A549 treated with DMSO at 1 μM for 4 hours (cell line): ENCODE results near the gene EVL. TPM values are rescaled to one million over a fixed set of nuclear protein-coding genes. Genes with fewer than 3 reads are reported as not detected.

Source experiments
- total RNA-seq: library from RNA; stranded (reverse); fragments of 200-300 nt; extraction: Qiagen RNA extraction; gene quantifications from 5 replicates; pipeline ENCODE4 v1.2.3, GENCODE V29; 2022; ENCODE audit warnings: low read depth

The EVL gene, protein sequence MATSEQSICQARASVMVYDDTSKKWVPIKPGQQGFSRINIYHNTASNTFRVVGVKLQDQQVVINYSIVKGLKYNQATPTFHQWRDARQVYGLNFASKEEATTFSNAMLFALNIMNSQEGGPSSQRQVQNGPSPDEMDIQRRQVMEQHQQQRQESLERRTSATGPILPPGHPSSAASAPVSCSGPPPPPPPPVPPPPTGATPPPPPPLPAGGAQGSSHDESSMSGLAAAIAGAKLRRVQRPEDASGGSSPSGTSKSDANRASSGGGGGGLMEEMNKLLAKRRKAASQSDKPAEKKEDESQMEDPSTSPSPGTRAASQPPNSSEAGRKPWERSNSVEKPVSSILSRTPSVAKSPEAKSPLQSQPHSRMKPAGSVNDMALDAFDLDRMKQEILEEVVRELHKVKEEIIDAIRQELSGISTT
- total RNA-seq, result 19.6 to 25.8 TPM (median 23.4 TPM) in 5 replicates

DNA sequence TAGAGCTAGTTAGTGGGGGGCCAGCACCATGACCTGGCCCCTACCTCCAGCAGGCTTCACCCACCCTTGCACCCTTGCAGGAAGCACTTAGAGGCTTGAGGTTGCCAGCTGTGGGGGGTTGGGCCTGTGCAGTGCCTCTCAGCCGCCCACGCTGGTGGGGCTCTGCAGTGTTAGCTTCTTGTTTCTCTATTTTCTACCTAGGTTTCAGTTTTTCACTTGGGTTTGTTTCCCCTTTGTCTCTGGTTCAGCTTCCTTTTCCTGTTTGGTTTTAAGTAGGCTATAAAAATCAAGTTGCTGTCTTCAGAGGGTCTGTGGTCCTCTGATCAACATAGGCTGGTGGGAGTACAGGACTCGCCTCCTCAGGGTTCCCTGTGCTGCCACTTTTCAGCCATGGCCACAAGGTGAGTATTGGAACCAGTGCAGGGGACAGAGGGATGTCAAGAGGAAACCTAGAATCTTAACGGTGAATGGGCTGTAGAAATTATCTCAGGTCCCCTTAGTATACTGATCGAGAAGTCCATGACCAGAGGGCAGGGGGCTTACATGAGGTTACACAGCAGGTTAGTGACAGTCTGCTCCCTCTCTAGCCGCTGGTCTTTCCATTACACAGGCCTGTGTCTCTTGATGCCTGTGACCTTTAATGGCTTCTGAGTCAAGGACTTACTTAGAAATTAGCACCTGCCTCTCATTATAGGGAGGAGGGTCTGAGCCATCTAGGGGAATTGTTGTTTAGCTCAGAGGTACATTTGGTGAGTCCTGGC, at the start of gene EVL:
Gene EVL, plus strand, starts transcription at position 312 of the 761 bp plus-strand sequence. Its CDS starts 79 bp downstream, at position 391.

DNA sequence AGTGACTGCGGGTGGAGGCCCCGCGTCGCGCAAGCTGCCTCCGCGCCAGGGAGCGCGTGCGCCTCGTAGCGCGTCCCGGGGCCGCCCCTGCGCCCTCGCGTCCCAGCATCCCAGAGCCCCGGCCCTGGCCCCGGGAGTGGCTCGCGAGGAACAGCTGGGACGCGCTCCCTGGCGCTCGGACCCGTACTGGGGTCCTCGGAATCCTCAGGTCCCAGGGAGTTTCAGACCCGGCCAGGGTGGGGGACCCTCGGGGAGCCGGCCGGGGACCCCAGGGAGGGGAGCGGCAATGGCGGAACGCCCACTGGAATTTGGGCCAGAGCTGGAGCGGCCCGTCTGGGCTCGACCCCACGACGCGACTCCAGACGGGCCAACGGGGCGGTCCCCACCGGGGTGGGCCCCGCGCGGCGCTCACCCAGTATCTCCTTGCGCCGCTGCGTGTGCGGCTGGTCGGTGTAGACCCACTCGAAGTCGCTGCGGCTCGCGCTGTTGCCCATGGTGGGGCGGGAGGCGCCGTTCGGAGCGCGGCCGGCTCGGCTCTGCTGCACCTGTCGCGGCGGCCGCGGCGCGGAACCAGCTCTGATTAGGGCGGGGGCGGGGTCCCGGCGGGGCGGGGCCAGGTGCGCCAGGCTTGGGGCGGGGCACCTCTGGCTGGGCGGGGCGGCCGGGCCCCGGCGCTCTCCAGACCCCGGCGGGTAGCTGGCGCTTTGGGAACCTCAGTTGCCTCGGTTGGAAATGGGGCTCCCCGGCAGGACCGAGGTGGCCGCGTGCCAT, 94.1 kb downstream of the EVL start, which contains the start of gene DEGS2:
Gene DEGS2, minus strand, starts transcription at position 552 of the 771 bp plus-strand sequence. Its CDS starts 58 bp downstream, at position 494.

Other genes with a start within 250 kb of the EVL start
- 0.99 to 2.4 TPM (median 1.5 TPM) in 5 replicates for gene DEGS2, start 94.2 kb downstream of the EVL start, total RNA-seq
- 59.1 to 88.1 TPM (median 73.3 TPM) in 5 replicates for gene YY1, start 173.7 kb downstream of the EVL start, total RNA-seq
- gene SLC25A29, start 241.0 kb downstream of the EVL start, total RNA-seq, result 6.9 to 11.7 TPM (median 9.8 TPM) in 5 replicates